ENCODE results near the gene TIAM2. TPM values are rescaled to one million over a fixed set of nuclear protein-coding genes. Genes with fewer than 3 reads are reported as not detected.

The TIAM2 gene
- total RNA-seq, 2 experiments from 2014 or later, result 4.4 to 5.3 TPM

DNA sequence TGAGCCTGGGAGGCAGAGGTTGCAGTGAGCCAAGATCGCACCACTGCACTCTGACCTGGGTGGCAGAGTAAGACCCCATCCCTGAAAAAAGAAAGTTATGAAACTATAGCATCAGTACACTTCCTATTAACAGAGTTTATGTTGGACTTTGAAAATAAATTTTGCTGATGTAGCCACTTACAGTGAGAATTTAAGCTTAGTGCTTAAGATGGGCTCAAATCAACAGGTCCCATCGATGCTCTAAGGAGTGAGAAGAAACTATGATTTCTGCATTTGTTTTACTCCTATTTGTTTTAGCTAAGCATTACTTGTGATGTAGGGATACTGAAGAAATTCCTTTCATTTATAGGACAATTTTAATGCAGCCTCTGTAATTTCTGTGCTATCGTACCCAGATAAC, 175.4 kb downstream of the TIAM2 start:
- Mint-ChIP-seq H3K27me3 (no peaks in the 10 kb centered on the region), H3K9me3 (no peaks in the 10 kb centered on the region), H3K36me3 (ENCODE audit: low read depth) (no peaks in the 10 kb centered on the region), H3K4me3 (no peak overlapping the region), H3K4me1 (ENCODE audit: low read depth) (peaks cover 35% of the 10 kb centered on the region), H3K27ac (peak overlapping the region; percentile 84)
- TF ChIP-seq, protein P1, sequence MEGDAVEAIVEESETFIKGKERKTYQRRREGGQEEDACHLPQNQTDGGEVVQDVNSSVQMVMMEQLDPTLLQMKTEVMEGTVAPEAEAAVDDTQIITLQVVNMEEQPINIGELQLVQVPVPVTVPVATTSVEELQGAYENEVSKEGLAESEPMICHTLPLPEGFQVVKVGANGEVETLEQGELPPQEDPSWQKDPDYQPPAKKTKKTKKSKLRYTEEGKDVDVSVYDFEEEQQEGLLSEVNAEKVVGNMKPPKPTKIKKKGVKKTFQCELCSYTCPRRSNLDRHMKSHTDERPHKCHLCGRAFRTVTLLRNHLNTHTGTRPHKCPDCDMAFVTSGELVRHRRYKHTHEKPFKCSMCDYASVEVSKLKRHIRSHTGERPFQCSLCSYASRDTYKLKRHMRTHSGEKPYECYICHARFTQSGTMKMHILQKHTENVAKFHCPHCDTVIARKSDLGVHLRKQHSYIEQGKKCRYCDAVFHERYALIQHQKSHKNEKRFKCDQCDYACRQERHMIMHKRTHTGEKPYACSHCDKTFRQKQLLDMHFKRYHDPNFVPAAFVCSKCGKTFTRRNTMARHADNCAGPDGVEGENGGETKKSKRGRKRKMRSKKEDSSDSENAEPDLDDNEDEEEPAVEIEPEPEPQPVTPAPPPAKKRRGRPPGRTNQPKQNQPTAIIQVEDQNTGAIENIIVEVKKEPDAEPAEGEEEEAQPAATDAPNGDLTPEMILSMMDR (IDR thresholded peaks at IDR 0.05), result no peak
- ChIA-PET CTCF (no interaction called here), POLR2A (interaction anchor here (0.6 to 1.6 kb wide), 5 partner anchors 17 to 110 kb away, joined by 3 to 4 read pairs (median 3); no protein-coding TSS in a partner anchor)
- Histone ChIP-seq H3K36me3 (ENCODE audit: insufficient read depth, low read length) (no peaks in the 10 kb centered on the region), H3K27me3 (ENCODE audit: control insufficient read depth in 1 of 2, insufficient read depth in 2 of 2, low read length in 2 of 2) (no peaks in the 10 kb centered on the region), H3K4me3 (ENCODE audit: low read length) (peak overlapping the region; percentile 13), H3K4me1 (ENCODE audit: insufficient read depth, low read length) (peaks cover 20% of the 10 kb centered on the region), H3K9me3 (ENCODE audit: control insufficient read depth in 1 of 2, insufficient read depth in 1 of 2, low read length in 2 of 2) (no peaks in the 10 kb centered on the region), H3K27ac (ENCODE audit: low read depth in 1 of 2, low read length in 2 of 2) (no peak overlapping the region)
- no peak for ATAC-seq (ENCODE audit: poor library complexity)
- intact Hi-C loops (cut with DNase I, micrococcal nuclease), result loop anchor here in 1 of 2 experiments (10.0 kb wide), 1 partner anchor 144 kb away; the partner anchor contains the start of gene TFB1M
- DNase-seq, result no peak

DNA sequence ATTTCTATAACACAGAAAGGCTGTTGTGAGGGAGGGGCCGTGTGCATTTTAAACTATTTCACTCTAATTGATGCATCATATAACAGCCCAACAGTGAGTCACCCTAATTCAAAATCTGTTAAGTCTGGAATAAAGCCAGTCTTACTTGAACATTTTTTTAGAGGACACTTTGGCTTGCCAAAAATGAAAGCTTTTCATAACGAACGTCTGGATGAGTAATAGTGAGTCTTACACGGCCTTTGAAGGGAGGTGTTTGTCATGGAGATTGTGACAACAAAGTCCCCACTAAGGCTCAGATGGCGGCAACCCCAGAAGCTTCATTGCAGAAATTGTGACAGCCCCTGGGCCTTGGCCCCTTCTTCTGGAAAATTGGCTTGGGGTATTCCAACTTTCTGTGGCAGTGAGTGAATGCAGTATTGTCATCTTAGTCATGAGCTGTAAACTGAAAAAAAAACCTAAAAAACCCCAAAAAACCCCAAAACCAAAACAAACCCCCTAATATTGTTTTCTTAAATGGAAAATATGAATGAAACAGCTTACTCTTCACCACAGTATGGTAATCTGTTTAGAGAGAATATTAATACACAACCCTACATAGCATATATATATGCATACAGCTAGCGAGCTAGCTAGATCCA, 176.1 kb downstream of the TIAM2 start:
- Histone ChIP-seq H3K4me3 (ENCODE audit: low read length) (peak overlapping the region; percentile 13), H3K27me3 (ENCODE audit: control insufficient read depth in 1 of 2, insufficient read depth in 2 of 2, low read length in 2 of 2) (no peaks in the 10 kb centered on the region), H3K27ac (ENCODE audit: low read depth in 1 of 2, low read length in 2 of 2) (peak overlapping the region; percentile 50 to 57), H3K4me1 (ENCODE audit: insufficient read depth, low read length) (peaks cover 20% of the 10 kb centered on the region), H3K36me3 (ENCODE audit: insufficient read depth, low read length) (no peaks in the 10 kb centered on the region), H3K9me3 (ENCODE audit: control insufficient read depth in 1 of 2, insufficient read depth in 1 of 2, low read length in 2 of 2) (no peaks in the 10 kb centered on the region)
- no peaks in the 10 kb centered on the region for H3K9me3 Mint-ChIP-seq
- intact Hi-C loops (cut with DNase I, micrococcal nuclease), result loop anchor here in 1 of 2 experiments (10.0 kb wide), 1 partner anchor 144 kb away; the partner anchor contains the start of gene TFB1M
- H3K36me3 Mint-ChIP-seq (ENCODE audit: low read depth), result no peaks in the 10 kb centered on the region
- ChIA-PET POLR2A (interaction anchor here (0.7 to 1.6 kb wide), 7 partner anchors 17 to 149 kb away, joined by 3 to 4 read pairs (median 3); no protein-coding TSS in a partner anchor), CTCF (no interaction called here)
- TF ChIP-seq, protein P1 (IDR thresholded peaks at IDR 0.05), result no peak
- peak; percentile 34 to 88 (median 66) for DNase-seq
- peak overlapping the region; percentile 84 for H3K27ac Mint-ChIP-seq
- peak; percentile 82 for ATAC-seq (ENCODE audit: poor library complexity)
- peaks cover 35% of the 10 kb centered on the region for H3K4me1 Mint-ChIP-seq (ENCODE audit: low read depth)
- H3K4me3 Mint-ChIP-seq, result peak overlapping the region; percentile 55
- no peaks in the 10 kb centered on the region for H3K27me3 Mint-ChIP-seq

DNA sequence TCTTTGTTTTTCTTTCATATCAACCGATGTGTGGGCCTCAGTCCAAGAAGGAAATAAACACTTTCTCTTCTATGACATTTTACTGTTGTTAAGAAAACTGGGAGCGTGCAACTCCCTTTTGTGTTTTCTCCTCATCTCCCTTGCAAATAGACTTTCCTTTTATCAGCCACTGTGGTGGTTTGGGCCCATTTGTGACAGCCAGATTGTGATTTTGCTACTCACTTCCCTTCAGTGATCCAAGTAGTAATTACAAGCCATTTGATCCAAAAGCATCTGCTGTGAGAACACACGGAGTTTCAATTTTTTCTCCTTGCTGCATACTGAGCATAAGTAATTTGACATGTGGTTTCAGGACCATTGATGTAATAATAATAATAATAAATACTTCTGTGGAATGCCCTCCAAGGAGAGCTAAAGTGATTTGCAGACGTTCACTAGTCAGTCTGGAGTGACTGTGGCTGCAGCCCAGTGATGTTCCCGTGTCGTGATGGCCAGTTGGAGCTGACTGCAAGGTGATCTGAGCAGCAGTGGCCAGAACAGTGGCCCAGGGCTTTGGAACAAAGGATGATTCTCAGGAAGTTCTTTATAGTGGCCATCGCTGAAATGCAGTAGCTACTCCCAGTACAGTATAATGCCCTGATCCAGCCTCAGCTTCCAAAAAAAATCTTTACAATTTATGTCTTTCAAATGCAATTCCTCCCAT, 176.8 kb downstream of the TIAM2 start:
- Mint-ChIP-seq H3K27me3 (no peaks in the 10 kb centered on the region), H3K9me3 (no peaks in the 10 kb centered on the region), H3K27ac (peak overlapping the region; percentile 84), H3K4me1 (ENCODE audit: low read depth) (peaks cover 35% of the 10 kb centered on the region), H3K4me3 (peak overlapping the region; percentile 55), H3K36me3 (ENCODE audit: low read depth) (no peaks in the 10 kb centered on the region)
- intact Hi-C loops (cut with DNase I, micrococcal nuclease), result loop anchor here in 1 of 2 experiments (10.0 kb wide), 1 partner anchor 143 kb away; the partner anchor contains the start of gene TFB1M
- TF ChIP-seq, protein P1 (IDR thresholded peaks at IDR 0.05), result no peak
- H3K27me3 ChIP-seq (ENCODE audit: control insufficient read depth in 1 of 2, insufficient read depth in 2 of 2, low read length in 2 of 2), result no peaks in the 10 kb centered on the region
- POLR2A ChIA-PET, result interaction anchor here (1.2 to 1.6 kb wide), 6 partner anchors 18 to 148 kb away, joined by 3 to 4 read pairs (median 3); no protein-coding TSS in a partner anchor
- no peaks in the 10 kb centered on the region for H3K9me3 ChIP-seq (ENCODE audit: control insufficient read depth in 1 of 2, insufficient read depth in 1 of 2, low read length in 2 of 2)
- CTCF ChIA-PET, result interaction anchor here (1.5 kb wide), 1 partner anchor 76 kb away, joined by 3 read pairs; no protein-coding TSS in a partner anchor
- H3K27ac ChIP-seq (ENCODE audit: low read depth in 1 of 2, low read length in 2 of 2), result peak overlapping the region; percentile 50 to 57
- DNase-seq (peak in 1 of 14 experiments; percentile 19), ATAC-seq (ENCODE audit: poor library complexity) (no peak)
- no peaks in the 10 kb centered on the region for H3K36me3 ChIP-seq (ENCODE audit: insufficient read depth, low read length)
- peaks cover 20% of the 10 kb centered on the region for H3K4me1 ChIP-seq (ENCODE audit: insufficient read depth, low read length)
- peak overlapping the region; percentile 13 for H3K4me3 ChIP-seq (ENCODE audit: low read length)

All from CD4-positive, alpha-beta T cell (primary cell).